Thoracic aorta (tissue), 2 donors: ENCODE measurements around the gene PSMA3. TPM values are rescaled to one million over a fixed set of nuclear protein-coding genes. Genes with fewer than 3 reads are reported as not detected.

Source experiments
- ATAC-seq: fragments of 150-250 bp; one replicate; pipeline ENCODE4 v1.8.0; 2017; ENCODE audit warnings: low read depth; ENCODE audit not compliant: insufficient number of reproducible peaks, low FRiP score
- DNase-seq: peaks from one replicate; pipeline ENCODE4 v3.0.0-alpha.2; 2020; ENCODE audit warnings: low spot score
- H3K27ac ChIP-seq, 2 donors: fragments of 200-600 bp; sonication (generic); 1 replicate in 1 of 2; 2 replicates in 1 of 2; pipeline ENCODE4 v1.5.1; 2016; ENCODE audit warnings: mild to moderate bottlenecking in 2 of 2, moderate library complexity in 2 of 2
- H3K27me3 ChIP-seq: fragments of 200-600 bp; sonication (generic); replicated peaks from 2 replicates; pipeline ENCODE4 v1.6.0; 2016; ENCODE audit warnings: mild to moderate bottlenecking; ENCODE audit not compliant: insufficient read depth
- H3K36me3 ChIP-seq: fragments of 200-600 bp; sonication (generic); one replicate; pipeline ENCODE4 v1.5.1; 2016
- H3K4me1 ChIP-seq, 2 donors: fragments of 200-600 bp; sonication (generic); 1 replicate in 1 of 2; 2 replicates in 1 of 2; pipeline versions ENCODE4 v1.5.1 to v1.6.0; 2016; ENCODE audit warnings: low read depth in 2 of 2, mild to moderate bottlenecking in 1 of 2; ENCODE audit not compliant: control insufficient read depth in 1 of 2
- H3K4me3 ChIP-seq: fragments of 200-600 bp; sonication (generic); 2 replicates; pipeline ENCODE4 v1.5.1; 2016; ENCODE audit warnings: mild to moderate bottlenecking
- H3K9me3 ChIP-seq: fragments of 200-600 bp; sonication (generic); 2 replicates; pipeline ENCODE4 v1.5.1; 2016
- total RNA-seq, 2 donors: library from RNA; depleted of rRNA; stranded (reverse); fragments of >200 nt; gene quantifications; one replicate each; pipeline versions ENCODE4 v1.1.0 to v1.2.3, GENCODE V29; 2016
- TF ChIP-seq, protein P1 (sequence below): fragments of 200-600 bp; sonication (generic); IDR thresholded peaks from one replicate; pipeline ENCODE4 v1.5.1; 2019; ENCODE audit warnings: antibody characterized with exemption

PSMA3 gene
- total RNA-seq, 2 donors from 2014 or later, result 91.5 to 93.0 TPM

DNA sequence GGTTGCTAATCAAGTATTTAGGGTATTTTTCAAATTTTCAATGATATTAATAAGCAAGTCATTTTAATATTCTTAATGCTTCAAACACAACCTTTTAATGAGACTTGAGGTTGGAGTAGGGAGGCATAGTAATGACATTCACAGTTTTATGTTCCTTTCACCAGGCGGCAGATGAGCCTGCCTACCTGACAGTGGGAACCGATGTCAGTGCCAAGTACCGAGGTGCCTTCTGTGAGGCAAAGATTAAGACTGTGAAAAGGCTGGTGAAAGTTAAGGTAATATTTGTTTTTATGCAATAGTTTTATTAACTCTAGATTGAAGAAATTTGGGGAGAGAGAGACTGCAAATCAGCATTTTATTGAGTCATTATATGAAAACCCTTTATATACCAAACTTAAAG, 56.8 kb downstream of the PSMA3 start:
- DNase-seq (no peak), ATAC-seq (no peak)
- H3K9me3 ChIP-seq, result no peaks in the 10 kb centered on the region
- H3K27me3 ChIP-seq, result no peaks in the 10 kb centered on the region
- TF ChIP-seq, protein P1, sequence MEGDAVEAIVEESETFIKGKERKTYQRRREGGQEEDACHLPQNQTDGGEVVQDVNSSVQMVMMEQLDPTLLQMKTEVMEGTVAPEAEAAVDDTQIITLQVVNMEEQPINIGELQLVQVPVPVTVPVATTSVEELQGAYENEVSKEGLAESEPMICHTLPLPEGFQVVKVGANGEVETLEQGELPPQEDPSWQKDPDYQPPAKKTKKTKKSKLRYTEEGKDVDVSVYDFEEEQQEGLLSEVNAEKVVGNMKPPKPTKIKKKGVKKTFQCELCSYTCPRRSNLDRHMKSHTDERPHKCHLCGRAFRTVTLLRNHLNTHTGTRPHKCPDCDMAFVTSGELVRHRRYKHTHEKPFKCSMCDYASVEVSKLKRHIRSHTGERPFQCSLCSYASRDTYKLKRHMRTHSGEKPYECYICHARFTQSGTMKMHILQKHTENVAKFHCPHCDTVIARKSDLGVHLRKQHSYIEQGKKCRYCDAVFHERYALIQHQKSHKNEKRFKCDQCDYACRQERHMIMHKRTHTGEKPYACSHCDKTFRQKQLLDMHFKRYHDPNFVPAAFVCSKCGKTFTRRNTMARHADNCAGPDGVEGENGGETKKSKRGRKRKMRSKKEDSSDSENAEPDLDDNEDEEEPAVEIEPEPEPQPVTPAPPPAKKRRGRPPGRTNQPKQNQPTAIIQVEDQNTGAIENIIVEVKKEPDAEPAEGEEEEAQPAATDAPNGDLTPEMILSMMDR, result no peak
- no peak overlapping the region for H3K27ac ChIP-seq
- H3K4me3 ChIP-seq, result no peak overlapping the region
- H3K4me1 ChIP-seq, result peaks cover 5 to 13% of the 10 kb centered on the region in 2 donors
- no peaks in the 10 kb centered on the region for H3K36me3 ChIP-seq

DNA sequence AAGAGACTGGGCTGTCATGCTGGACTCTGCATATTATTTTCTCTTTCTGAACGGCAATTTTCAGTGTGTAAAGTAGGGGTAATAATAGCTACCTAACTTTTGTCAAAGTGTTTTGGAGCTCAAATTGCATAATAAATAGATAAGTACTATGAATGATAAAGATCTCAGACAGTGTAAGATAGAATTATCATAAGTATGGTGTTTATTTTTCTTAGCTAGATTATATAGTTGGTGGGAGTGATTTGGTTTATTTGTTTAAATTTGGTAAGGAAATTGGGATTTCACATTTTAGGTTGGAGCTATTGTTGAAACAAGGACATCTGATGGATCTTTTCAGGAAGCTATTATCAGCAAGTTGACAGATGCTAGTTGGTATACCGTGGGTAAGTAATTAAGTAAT, 61.1 kb downstream of the PSMA3 start:
- Histone ChIP-seq H3K4me1 (peaks cover under 1 to 3% of the 10 kb centered on the region in 2 donors), H3K36me3 (peaks cover 4% of the 10 kb centered on the region), H3K9me3 (no peaks in the 10 kb centered on the region), H3K4me3 (no peak overlapping the region), H3K27me3 (no peaks in the 10 kb centered on the region), H3K27ac (no peak overlapping the region)
- no peak for ATAC-seq
- TF ChIP-seq, protein P1, result no peak
- no peak for DNase-seq

DNA sequence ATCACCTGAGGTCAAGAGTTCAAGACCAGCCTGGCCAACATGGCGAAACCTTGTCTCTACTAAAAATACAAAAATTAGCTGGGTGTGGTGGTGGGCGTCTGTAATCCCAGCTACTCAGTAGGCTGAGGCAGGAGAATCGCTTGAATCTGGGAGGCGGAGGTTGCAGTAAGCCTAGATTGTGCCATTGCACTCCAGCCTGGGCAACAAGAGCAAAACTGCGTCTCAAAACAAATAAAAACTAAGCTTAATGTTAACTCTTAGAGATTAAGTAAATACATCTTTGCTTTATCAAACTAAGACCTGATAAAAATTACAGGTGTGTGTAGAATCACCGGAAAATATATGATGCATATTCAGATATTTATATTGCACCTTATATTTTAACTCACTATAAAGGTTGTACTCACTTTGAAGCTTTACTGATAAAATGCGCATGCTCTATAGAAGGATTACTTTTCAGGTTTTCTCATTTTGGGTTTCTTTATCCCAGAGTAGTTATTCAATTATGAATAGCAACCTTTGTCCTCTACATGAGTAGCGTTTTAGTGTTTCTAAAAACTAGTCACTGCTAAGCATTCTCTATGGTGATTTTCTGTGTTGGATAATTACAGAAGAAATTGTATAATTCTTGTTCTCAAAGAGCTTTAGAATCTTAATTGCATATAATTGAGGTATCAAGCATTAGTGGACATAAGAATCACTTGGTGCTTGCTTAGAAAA, 63.1 kb downstream of the PSMA3 start:
- Histone ChIP-seq H3K4me1 (no peaks in the 10 kb centered on the region), H3K27me3 (no peaks in the 10 kb centered on the region), H3K9me3 (no peaks in the 10 kb centered on the region), H3K27ac (no peak overlapping the region), H3K4me3 (no peak overlapping the region), H3K36me3 (peaks cover 10% of the 10 kb centered on the region)
- DNase-seq (no peak), ATAC-seq (no peak)
- TF ChIP-seq, protein P1, result no peak

DNA sequence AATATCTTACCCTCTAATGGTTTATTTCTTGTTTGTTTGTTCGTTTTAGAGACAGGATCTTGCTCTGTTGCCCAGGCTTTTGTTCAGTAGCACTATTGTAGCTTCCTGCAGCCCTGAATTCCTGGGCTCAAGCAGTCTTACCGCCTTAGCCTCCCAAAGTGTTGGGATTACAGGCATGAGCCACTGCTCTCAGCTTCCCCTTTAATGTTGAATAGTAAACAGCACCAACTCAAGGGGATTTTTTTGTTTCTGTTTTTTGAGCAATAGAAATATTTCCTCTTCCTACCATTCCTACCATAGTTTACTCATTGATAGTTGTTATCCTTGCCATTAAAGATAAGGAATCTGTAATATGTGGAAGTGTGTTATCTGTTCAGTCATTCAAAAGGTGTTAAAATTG, 64.4 kb downstream of the PSMA3 start:
- no peak overlapping the region for H3K4me3 ChIP-seq
- no peak for DNase-seq
- no peak for ATAC-seq
- TF ChIP-seq, protein P1, result no peak
- no peaks in the 10 kb centered on the region for H3K9me3 ChIP-seq
- no peak overlapping the region for H3K27ac ChIP-seq
- no peaks in the 10 kb centered on the region for H3K4me1 ChIP-seq
- no peaks in the 10 kb centered on the region for H3K27me3 ChIP-seq
- peaks cover 10% of the 10 kb centered on the region for H3K36me3 ChIP-seq

DNA sequence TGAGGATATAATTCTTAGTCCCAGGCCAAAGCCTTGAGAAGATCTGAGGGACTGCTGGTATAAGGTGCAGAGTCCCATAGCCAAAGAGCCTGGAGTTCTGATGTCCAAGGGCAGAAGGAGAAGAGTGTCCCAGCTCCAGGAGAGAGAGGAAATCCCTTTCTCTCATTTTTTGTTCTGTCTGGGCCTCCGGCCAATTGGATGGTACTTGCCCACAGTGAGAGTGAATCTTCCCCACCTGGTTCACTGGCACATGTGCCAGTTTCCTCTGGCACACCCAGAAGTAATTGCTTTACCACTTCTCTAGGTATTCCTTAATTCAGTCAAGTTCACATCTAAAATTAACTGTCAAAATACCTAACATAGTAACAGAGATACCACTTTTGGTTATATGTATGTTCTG, 69.1 kb downstream of the PSMA3 start:
- Histone ChIP-seq H3K4me3 (no peak overlapping the region), H3K36me3 (peaks cover 6% of the 10 kb centered on the region), H3K27ac (no peak overlapping the region), H3K4me1 (no peaks in the 10 kb centered on the region), H3K27me3 (no peaks in the 10 kb centered on the region), H3K9me3 (no peaks in the 10 kb centered on the region)
- DNase-seq (no peak), ATAC-seq (no peak)
- TF ChIP-seq, protein P1, result no peak
